Jurkat, Clone E6-1 (cell line): ENCODE results near the gene TBXT. TPM values are rescaled to one million over a fixed set of nuclear protein-coding genes. Genes with fewer than 3 reads are reported as not detected.
A peak's percentile ranks its signal among the peaks of the same experiment; 100 is the strongest.
"Not testable (repeated sequence)": the region's sequence is repeated elsewhere in the genome, so short reads cannot be mapped to it uniquely, and the experiment has no call there.

Experiments
- DNase-seq: peaks from one replicate; pipeline ENCODE4 v3.0.0-alpha.2; 2011; ENCODE audit warnings: low read depth, low spot score
- H3K4me3 ChIP-seq: 2 replicates; pipeline ENCODE4 v1.5.1; 2011; ENCODE audit warnings: mild to moderate bottlenecking, low read length, control low read depth, moderate library complexity
- polyA plus RNA-seq: library from polyadenylated mRNA; unstranded; fragments of >200 nt; gene quantifications from one replicate; pipeline ENCODE4 v1.2.1, GENCODE V29; 2012; ENCODE audit warnings: missing spikeins; ENCODE audit not compliant: insufficient read length, insufficient read depth

TBXT gene, protein sequence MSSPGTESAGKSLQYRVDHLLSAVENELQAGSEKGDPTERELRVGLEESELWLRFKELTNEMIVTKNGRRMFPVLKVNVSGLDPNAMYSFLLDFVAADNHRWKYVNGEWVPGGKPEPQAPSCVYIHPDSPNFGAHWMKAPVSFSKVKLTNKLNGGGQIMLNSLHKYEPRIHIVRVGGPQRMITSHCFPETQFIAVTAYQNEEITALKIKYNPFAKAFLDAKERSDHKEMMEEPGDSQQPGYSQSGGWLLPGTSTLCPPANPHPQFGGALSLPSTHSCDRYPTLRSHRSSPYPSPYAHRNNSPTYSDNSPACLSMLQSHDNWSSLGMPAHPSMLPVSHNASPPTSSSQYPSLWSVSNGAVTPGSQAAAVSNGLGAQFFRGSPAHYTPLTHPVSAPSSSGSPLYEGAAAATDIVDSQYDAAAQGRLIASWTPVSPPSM
- polyA plus RNA-seq = not detected

DNA sequence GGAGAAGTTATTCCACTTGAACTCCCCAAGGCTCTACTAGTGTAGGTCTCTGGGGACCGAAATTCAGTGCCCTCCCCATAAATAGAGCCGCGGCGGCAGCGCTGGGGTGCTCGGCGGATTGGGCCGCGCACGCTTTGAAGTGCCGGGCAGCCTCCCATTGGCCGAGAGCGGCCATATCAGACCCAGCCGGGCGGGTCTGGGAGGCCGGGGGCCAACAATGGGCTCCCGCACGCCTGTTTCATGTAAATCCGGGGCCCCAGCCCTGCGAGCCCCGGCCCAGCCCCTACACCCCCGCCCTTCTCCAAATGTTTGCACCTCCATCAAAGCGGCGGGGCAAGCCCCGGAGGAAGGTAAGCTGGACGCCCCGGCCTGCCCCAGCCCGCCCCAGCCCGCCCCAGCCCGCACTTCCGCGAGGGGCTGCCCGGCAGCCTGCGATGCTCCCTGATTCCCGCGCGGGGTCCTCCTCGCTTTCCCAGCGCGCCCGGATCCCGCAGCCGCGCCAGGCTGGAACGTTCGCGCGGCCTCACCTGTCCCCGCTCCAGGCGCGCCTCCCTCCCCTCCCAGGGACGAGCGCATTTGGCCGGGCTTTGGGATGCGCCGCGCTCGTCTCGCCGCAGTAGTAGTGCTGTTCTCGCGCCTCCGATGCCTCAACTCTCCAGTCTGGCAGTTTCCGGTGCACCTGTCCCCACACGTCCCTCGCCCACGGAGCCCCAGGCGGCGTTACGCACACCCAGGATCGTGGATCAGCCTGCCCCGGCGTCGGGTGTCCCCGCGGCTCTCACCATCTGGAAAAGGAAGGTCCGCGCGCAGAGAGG is at the start of gene TBXT:
Gene TBXT, minus strand, starts transcription at position 51 of the 815 bp plus-strand sequence. CDS start 260 bp downstream, outside the sequence.
- no peak within 1 kb of the TSS for H3K4me3 ChIP-seq

DNA sequence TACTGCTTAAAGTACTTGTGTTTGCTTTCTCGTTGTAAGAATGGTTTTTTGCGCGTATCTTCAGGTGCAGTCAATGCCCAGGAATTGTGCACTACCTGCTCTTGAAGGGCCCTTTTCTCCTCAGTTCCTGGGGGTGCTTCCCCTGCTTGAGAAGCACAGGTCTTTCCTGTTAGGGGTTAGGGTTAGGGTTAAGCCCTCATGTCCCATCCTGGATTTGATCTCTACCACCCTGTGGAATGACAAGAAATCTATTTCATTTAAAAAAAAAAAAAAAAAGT is 39.6 kb upstream of the TBXT start:
- peak overlapping the region; percentile 28 for H3K4me3 ChIP-seq
- DNase-seq = no peak

More for the DNA sequence above, at the start of gene TBXT:
- no peak for DNase-seq

DNA sequence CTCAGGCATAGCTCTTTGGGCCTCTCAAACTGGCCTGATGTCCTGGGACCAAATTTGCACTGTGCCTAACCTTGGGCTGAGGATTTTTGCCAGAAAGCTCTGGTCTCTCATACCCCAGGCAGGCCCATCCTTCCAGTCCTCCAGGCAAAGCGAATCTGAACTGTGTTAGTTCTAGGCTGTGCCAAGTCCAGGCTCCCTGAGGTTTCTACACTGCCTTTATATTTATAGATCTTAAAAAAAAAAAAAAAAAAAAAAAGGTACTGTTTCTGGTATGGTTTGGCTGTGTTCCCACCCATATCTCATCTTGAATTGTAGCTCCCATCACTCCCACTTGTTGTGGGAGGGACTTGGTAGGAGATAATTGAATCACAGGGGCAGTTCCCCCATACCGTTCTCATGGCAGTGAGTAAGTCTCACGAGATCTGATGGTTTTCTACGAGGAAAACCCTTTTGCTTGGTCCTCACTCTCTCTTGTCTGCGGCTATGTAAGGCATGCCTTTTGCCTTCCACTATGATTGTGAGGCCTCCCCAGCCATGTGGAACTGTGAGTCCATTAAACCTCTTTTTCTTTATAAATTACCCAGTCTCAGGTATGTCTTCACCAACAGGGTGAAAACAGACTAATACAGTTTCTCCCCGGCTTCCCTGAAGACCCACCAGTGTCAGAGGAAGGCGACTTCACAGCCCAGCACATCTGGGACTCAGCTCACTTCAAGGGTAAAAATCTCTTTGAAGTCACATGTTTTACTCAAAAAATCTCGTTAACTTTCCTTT is 39.0 kb upstream of the TBXT start:
- DNase-seq = peak; percentile 53
- H3K4me3 ChIP-seq = peak overlapping the region; percentile 28

DNA sequence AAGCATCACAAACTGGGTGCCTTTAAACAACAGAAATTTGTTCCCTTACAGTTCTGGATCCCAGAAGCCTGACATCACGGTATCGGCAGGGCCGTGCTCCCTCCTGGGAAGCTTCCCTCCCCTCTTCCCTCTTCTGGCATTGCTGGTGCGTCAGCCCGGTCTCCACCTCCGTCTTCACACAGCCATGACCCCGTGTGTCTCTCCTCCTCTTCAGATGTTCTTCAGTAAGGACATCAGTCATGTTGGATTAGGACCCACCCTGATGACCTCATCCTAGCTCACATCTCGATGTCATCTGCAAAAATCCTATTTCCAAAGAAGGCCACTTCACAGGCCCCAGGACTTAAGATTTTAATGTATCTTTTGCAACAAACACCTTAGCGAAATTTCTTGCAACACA is 38.4 kb upstream of the TBXT start:
- no peak overlapping the region for H3K4me3 ChIP-seq
- no peak for DNase-seq

DNA sequence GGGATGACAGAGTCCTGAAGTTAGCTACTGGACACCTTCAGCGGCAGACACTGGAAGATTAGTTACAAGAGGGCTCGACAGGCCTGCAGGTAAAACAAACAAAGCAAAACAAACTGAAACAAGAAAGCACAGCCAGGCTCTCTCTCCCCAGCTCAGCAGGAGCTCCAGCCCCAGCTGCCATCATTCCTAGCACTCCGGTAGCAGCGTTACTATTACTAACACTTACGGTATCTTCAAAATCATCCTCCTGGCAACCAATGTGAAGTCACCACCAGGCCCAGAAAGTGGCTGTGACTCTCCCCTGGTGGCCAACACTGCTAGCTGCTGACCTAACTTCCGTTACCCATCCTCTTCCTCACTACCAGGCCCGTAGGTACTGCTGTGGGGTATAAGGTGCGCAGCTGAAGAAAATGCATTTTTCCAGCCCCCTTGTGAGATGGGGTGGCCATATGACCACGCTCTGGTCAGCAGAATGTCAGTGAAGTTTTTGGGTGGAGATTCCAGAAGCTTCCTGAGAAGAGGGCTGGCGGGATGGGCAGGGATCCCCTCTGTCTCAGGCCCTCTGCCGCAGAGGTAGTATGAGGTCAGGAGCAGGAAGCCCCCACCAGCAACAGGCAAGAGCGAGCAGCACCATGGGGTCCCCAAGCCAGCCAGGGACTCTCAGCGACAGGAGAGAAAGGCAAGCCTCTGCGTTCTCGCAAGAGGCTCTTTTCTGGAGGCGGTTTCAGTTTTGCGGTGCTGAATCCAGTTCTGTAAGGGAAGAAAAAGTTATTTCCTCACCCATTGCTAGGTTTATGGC is 37.4 kb upstream of the TBXT start:
- no peak for DNase-seq
- no peak overlapping the region for H3K4me3 ChIP-seq

DNA sequence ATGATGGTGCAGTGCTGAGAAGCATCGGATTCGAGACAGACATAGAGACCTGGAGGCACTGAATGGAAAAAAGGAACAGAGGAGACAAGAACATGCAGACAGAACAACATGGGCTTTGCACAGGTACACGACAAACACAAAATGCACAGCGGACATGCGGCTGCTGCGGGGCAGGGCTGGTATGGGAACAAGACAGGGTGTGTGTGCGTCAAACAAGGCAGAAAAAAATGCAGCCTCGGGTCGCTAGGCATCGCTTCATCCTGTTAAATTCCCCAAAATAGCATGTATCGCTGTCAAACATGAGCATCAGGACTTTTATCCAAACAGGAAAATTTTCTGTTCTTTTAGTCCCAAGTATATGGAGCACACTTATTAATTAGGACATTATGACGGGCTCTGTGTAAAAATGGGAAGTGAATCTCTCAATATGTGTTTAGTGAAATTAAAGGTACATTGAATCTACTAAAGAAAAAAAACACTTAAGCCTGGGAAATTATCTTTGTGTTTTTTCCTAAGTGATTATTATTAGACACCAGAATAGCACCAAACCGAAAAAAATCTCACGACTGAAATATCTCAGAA is 36.1 kb upstream of the TBXT start:
- no peak for DNase-seq
- no peak overlapping the region for H3K4me3 ChIP-seq

DNA sequence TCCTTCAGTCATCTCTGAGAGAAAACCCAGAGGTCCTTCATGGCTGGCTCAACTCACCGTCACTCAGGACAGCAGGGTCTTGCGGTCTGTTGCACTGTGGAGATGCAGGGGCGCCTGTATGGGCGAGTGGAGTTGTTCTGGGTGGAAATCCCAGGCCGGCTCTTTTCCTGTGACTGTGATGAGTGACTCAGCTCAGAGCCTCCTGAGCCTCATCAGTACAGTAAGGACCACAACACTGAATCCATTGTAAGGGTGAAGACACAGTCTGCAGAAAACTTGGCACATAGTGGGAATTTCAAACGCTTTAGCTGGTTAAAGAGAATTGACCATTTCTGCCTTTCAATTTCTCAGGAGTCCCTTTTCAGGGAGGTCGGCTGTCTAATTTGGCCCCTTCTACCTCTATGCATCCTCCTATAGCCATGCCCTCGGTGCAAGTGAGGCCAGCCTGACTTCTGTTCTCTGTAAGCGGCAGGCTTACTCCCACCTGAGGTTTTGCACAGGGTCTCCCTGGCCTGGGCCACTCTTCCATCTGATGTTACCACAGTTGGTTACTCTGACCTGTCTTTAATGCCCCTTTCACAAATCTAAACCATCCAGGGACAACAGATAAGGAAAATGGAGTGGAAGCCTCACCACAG is 35.5 kb upstream of the TBXT start:
- no peak overlapping the region for H3K4me3 ChIP-seq
- DNase-seq = no peak

DNA sequence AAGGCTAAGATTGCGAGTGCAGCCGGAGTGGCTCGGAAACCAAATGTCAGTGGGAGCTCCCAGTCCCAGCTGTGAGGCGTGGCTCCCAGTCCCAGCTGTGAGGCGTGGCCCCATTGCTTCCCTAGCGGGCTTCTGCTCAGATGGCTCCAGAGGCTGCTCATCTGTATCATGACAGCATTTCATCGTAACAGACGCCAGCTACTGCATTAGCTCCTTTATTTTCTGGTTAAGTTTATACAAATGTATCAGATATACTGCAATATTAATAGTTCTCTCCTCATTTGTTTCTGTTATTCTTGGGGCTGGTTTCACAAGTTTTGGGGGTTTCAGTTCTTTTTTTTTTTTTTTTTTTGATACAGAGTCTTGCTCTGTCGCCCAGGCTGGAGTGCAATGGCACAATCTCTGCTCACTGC is 34.7 kb upstream of the TBXT start:
- H3K4me3 ChIP-seq = no peak overlapping the region
- no peak for DNase-seq

DNA sequence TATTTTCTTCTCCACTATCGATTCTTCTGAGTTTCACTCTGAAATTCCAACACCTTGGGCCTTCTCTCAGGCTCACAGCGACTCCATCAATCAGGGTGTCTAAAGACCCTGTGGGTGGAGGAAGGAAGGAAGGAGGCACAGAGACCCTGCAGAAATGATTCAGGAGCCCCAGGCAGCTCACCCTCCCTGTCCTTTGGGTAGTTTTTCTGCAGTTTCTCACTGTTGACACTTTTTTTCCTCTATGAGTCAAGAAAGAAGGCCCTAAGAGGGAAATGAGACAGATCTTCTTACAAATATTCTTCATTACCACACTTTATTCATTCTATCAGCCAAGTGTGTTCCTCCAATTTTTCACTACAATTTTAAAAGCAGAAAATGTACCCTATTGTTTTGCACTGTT is 34.2 kb upstream of the TBXT start:
- no peak for DNase-seq

DNA sequence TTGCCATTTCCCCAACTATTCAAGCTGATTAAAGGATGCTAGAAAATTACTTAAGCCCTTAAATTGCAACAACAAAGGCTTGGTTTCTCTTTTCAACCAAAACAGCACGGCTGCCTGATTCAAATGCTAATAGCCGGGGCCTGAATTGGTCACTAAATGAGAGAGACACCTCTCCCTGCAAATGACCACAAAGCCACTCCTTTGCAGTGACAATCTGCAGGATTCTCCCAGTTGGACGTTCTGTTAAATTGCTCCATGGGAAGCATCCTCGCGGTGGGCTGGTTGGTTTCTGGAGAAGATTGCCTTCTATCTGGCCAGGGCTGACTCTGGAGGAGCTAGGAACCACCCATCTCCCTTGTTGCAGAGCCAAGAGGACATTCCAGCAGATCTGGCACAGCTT is 29.7 kb upstream of the TBXT start:
- no peak overlapping the region for H3K4me3 ChIP-seq
- DNase-seq = no peak

More for the DNA sequence above, 34.2 kb upstream of the TBXT start:
- no peak overlapping the region for H3K4me3 ChIP-seq

DNA sequence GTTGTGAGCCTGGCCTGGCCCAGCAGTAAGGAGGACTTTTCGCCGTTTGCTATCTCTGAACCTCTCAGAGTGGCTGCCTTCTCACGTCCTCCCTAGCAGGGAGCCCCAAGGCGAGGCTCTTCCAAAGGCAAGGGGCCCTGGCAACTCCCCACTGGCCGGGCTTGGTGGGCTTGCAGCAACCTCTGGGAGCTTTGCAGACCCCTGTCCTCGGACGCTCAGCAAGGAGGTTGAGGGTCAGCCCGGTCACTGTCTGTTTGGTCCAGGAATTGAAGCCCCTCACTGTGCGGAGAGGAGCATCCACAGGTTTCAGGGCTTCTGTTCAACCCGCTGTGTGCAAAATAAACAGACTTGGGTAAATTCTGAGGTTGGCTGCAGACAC is 28.2 kb upstream of the TBXT start:
- H3K4me3 ChIP-seq = no peak overlapping the region
- DNase-seq = no peak

DNA sequence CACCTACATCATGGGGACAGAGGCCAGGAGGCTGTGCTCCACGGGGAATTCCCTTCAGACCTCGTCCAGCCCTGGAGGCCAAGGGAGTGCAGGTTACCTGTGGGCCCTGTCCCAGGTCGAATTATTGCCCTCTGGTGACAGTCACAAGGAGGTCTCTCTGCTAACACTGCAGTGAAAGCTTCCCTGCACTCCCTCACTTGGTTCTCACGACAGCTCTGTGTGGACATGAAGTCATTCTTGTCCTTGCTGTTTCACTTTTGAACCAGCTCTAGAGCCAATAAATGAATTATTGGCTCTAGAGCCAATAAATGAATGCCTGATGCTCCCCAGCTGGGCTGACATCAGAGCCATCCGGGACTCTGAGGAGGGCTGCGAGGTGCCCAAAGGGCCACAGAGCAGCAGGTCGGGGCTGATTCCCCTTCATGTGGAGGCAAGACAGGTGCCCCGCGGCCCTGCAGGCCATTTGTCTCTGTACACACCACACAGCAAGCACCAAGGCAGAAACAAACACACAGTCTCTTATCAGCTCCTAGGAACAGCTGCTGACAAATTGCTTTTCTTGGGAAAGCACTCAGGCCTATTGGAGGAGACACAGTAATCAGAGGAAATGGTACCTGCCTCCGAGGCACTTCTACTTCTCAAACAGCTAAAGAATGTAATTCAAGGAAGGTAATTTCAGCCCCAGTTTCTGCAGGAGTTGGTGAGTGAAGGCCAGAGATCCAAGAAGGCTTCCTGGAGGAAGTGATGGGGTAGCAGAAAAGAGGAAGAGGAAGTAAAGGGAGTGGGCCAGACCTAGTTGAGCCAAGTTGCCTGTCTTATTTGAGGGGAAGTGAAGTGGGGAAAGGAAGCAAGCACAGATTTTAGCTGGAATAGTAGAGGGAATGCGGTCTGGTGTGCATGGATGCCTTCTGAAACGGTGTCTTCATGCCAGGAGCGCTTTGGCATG is 27.5 kb upstream of the TBXT start:
- DNase-seq = no peak
- H3K4me3 ChIP-seq = no peak overlapping the region

DNA sequence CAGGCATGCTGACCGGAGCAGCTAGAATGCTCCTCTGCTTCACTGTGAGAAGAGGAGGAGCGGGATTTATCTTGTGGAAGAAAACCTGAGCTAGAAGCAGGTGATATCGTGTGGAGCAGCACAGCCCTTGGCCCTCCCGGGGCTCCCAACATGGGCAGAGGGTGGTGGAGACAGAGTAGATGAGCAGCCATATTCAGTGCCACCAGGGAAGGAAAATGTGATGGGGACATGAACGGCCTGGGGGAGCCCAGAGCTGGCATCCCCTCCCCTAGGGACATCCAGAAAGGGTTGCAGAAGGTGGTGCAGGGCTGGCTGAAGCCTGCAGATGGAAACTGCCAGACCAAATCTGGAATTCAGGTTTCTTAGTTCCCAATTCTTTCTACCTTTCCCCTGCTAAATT is 24.9 kb upstream of the TBXT start:
- H3K4me3 ChIP-seq = no peak overlapping the region
- DNase-seq = no peak

DNA sequence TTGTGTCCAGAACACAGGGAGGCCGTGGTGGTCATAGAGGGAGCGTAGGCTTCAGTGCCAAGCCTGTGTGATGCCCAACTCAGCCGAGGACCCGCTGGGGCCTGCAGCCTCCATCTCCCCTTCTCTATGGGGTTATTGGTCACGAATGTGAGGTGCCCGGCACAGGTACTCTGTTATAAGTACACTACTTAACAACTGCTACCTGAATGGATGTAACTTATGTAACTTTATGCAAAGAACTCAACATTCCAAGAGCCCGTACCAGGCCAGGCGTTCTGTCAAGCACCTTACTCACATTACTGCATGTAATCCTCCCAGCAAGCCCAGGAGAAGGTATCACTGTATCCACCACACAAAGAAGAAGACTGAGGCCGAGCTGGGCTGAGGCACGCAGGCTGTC is 24.5 kb upstream of the TBXT start:
- no peak overlapping the region for H3K4me3 ChIP-seq
- DNase-seq = no peak

DNA sequence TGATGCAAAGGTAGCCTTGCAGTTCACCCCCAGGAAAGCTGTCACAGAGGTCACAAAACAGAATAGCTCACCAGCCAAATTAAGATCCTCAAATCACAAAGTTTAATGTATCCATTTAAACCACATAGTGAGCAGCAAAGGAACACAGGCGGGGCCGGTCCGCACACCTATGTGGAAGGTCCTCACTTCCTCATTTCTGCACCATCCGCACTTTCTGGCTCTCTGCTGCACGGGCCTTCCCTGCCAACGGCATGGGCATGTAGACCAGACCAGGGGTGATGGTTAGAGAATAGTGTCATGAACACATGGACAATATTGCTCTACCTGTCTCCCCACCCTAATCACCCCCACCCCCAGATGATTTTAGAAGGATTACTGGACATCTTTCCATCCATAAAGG is 12.1 kb upstream of the TBXT start:
- DNase-seq = no peak
- H3K4me3 ChIP-seq = no peak overlapping the region

DNA sequence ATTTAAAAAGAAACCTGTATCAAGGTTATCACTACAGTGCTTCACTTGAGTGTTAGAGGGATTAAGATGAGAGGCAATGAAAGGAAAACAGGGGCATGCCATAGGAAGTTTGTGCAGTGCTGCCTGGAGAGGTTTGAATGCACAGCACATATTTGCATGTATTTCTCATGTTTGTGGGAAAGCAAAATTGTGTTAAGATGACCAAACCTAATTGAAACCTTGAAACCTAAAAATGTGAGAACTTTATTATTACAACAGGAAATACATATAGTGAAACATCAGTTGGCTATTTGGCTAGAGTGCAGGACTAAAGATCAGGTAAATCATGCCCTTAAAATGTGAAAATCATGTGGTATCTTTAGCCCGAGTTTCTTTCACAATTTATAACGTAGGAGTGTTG is 8.5 kb upstream of the TBXT start:
- H3K4me3 ChIP-seq = no peak overlapping the region
- DNase-seq = no peak

DNA sequence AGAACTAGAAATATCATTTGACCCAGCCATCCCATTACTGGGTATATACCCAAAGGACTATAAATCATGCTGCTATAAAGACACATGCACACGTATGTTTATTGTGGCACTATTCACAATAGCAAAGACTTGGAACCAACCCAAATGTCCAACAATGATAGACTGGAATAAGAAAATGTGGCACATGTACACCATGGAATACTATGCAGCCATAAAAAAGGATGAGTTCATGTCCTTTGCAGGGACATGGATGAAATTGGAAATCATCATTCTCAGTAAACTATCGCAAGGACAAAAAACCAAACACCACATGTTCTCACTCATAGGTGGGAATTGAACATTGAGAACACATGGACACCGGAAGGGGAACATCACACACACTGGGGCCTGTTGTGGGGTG is 7.4 kb upstream of the TBXT start:
- not testable (repeated sequence) for H3K4me3 ChIP-seq, DNase-seq
